ENCODE data around the gene FCHSD2. TPM values are rescaled to one million over a fixed set of nuclear protein-coding genes. Genes with fewer than 3 reads are reported as not detected.
A peak's percentile ranks its signal among the peaks of the same experiment; 100 is the strongest.

FCHSD2 gene
- total RNA-seq, 1 donor from 2014 or later = 59.0 TPM

GRCh38 chr11:73172992-73173656 lies 31.0 kb upstream of the FCHSD2 start:
- no peaks in the 10 kb centered on the region for H3K27me3 ChIP-seq (ENCODE audit: low read depth)
- ATAC-seq (no peak), DNase-seq (no peak)
- no peaks in the 10 kb centered on the region for H3K9me3 ChIP-seq
- no peak overlapping the region for H3K4me3 ChIP-seq
- H3K36me3 ChIP-seq = no peaks in the 10 kb centered on the region
- H3K27ac ChIP-seq = no peak overlapping the region
- intact Hi-C loops (cut with DNase I) = loop anchor here (10.0 kb wide), 1 partner anchor 338 kb away; no protein-coding TSS in a partner anchor
- TF ChIP-seq CTCF (IDR thresholded peaks at IDR 0.05) = no peak
- H3K4me1 ChIP-seq = peaks cover 38% of the 10 kb centered on the region

- intact Hi-C loops (cut with DNase I) = loop anchor here (10.0 kb wide), 1 partner anchor 337 kb away; no protein-coding TSS in a partner anchor
- ATAC-seq = no peak
Observed at GRCh38 chr11:73171436-73172161, 29.5 kb upstream of the FCHSD2 start.

GRCh38 chr11:73170140-73170539 lies 28.0 kb upstream of the FCHSD2 start:
- H3K27me3 ChIP-seq (ENCODE audit: low read depth) = no peaks in the 10 kb centered on the region
- H3K27ac ChIP-seq = no peak overlapping the region
- TF ChIP-seq CTCF (IDR thresholded peaks at IDR 0.05) = no peak
- intact Hi-C loops (cut with DNase I) = loop anchor here (10.0 kb wide), 1 partner anchor 335 kb away; no protein-coding TSS in a partner anchor
- H3K4me1 ChIP-seq = peaks cover 9% of the 10 kb centered on the region
- no peaks in the 10 kb centered on the region for H3K36me3 ChIP-seq
- no peaks in the 10 kb centered on the region for H3K9me3 ChIP-seq
- ATAC-seq (peak; percentile 26 to 51), DNase-seq (no peak)
- no peak overlapping the region for H3K4me3 ChIP-seq

More at GRCh38 chr11:73171436-73172161, 29.5 kb upstream of the FCHSD2 start:
- H3K27ac ChIP-seq = peak overlapping the region; percentile 8
- no peaks in the 10 kb centered on the region for H3K9me3 ChIP-seq
- H3K36me3 ChIP-seq = no peaks in the 10 kb centered on the region
- no peak overlapping the region for H3K4me3 ChIP-seq
- TF ChIP-seq CTCF (IDR thresholded peaks at IDR 0.05) = no peak
- no peaks in the 10 kb centered on the region for H3K27me3 ChIP-seq (ENCODE audit: low read depth)
- peaks cover 22% of the 10 kb centered on the region for H3K4me1 ChIP-seq
- DNase-seq = no peak

GRCh38 chr11:73168925-73169579 lies 26.9 kb upstream of the FCHSD2 start:
- Histone ChIP-seq H3K27me3 (ENCODE audit: low read depth) (no peaks in the 10 kb centered on the region), H3K36me3 (no peaks in the 10 kb centered on the region), H3K9me3 (no peaks in the 10 kb centered on the region), H3K4me1 (peaks cover 9% of the 10 kb centered on the region), H3K27ac (no peak overlapping the region), H3K4me3 (no peak overlapping the region)
- no peak for DNase-seq
- TF ChIP-seq CTCF (IDR thresholded peaks at IDR 0.05) = no peak
- no peak for ATAC-seq
- intact Hi-C loops (cut with DNase I) = no loop called here

- H3K4me1 ChIP-seq = peaks cover 9% of the 10 kb centered on the region
- intact Hi-C loops (cut with DNase I) = no loop called here
- DNase-seq (no peak), ATAC-seq (peak in 1 of 2 donors; percentile 37)
- H3K9me3 ChIP-seq = no peaks in the 10 kb centered on the region
- no peak overlapping the region for H3K4me3 ChIP-seq
- no peak for TF ChIP-seq CTCF (IDR thresholded peaks at IDR 0.05)
- H3K27me3 ChIP-seq (ENCODE audit: low read depth) = no peaks in the 10 kb centered on the region
- no peak overlapping the region for H3K27ac ChIP-seq
- no peaks in the 10 kb centered on the region for H3K36me3 ChIP-seq
Observed at GRCh38 chr11:73167363-73167954, 25.3 kb upstream of the FCHSD2 start.
